GM12878 (cell line): Measurements from ENCODE around the gene ATP6V1G2. TPM values are rescaled to one million over a fixed set of nuclear protein-coding genes. Genes with fewer than 3 reads are reported as not detected.

Experiments used
- BACH1 ChIP-seq: fragments of 450-650 bp; IDR thresholded peaks from 2 replicates; pipeline ENCODE4 v1.6.1; 2017; ENCODE audit warnings: mild to moderate bottlenecking, borderline replicate concordance
- BCLAF1 ChIP-seq: fragments of 450-650 bp; IDR thresholded peaks from 2 replicates; pipeline ENCODE4 v1.6.1; 2017; ENCODE audit warnings: antibody characterized with exemption, mild to moderate bottlenecking, moderate library complexity
- BMI1 ChIP-seq: fragments of 450-650 bp; IDR thresholded peaks from 2 replicates; pipeline ENCODE4 v1.6.1; 2016; ENCODE audit warnings: mild to moderate bottlenecking, moderate library complexity, borderline replicate concordance
- BRCA1 ChIP-seq: IDR thresholded peaks from 2 replicates; pipeline ENCODE4 v1.6.1; 2011; ENCODE audit warnings: low read depth, low read length, improper control_type of control experiment
- EGR1 ChIP-seq, 2 experiments: IDR thresholded peaks; 1 replicate in 1 of 2; 2 replicates in 1 of 2; pipeline ENCODE4 v1.6.1; 2011 to 2012; ENCODE audit warnings: low read depth in 2 of 2, low read length in 2 of 2, borderline replicate concordance in 1 of 2, mild to moderate bottlenecking in 1 of 2, moderate library complexity in 1 of 2
- ETV6 ChIP-seq, 2 experiments: fragments of 450-650 bp in 1 of 2; IDR thresholded peaks in 1 of 2; conservative IDR thresholded peaks in 1 of 2; 2 replicates each; pipeline ENCODE4 v1.6.1; 2014; ENCODE audit warnings: antibody characterized with exemption in 1 of 2, borderline replicate concordance in 1 of 2, low read depth in 1 of 2, mild to moderate bottlenecking in 1 of 2, moderate library complexity in 1 of 2
- HCFC1 ChIP-seq: fragments of 150-350 bp; IDR thresholded peaks from 2 replicates; pipeline ENCODE4 v1.6.1; 2014; ENCODE audit warnings: low read length
- HDAC2 ChIP-seq: fragments of 200-600 bp; sonication (generic); IDR thresholded peaks from 2 replicates; pipeline ENCODE4 v1.6.1; 2017
- NFYB ChIP-seq: IDR thresholded peaks from 2 replicates; pipeline ENCODE4 v1.6.1; 2011; ENCODE audit warnings: low read depth, mild to moderate bottlenecking, low read length, improper control_type of control experiment, moderate library complexity; ENCODE audit not compliant: insufficient read depth
- NKRF ChIP-seq: fragments of 450-650 bp; conservative IDR thresholded peaks from 2 replicates; pipeline ENCODE4 v1.6.1; 2017; ENCODE audit warnings: mild to moderate bottlenecking, moderate library complexity
- NR2C1 ChIP-seq: fragments of 450-650 bp; IDR thresholded peaks from 2 replicates; pipeline ENCODE4 v1.6.1; 2017; ENCODE audit warnings: antibody characterized with exemption, mild to moderate bottlenecking, moderate library complexity
- POLR2A ChIP-seq: IDR thresholded peaks from 2 replicates; pipeline ENCODE4 v1.6.1; 2011; ENCODE audit warnings: low read depth, mild to moderate bottlenecking, low read length
- SMARCA5 ChIP-seq: fragments of 450-650 bp; IDR thresholded peaks from 2 replicates; pipeline ENCODE4 v1.6.1; 2017; ENCODE audit warnings: mild to moderate bottlenecking
- SPI1 ChIP-seq: IDR thresholded peaks from 2 replicates; pipeline ENCODE4 v1.6.1; 2011; ENCODE audit warnings: low read depth, mild to moderate bottlenecking, low read length, moderate library complexity, borderline replicate concordance; ENCODE audit not compliant: insufficient read depth
- SUPT20H ChIP-seq: IDR thresholded peaks from 2 replicates; pipeline ENCODE4 v1.6.1; 2011; ENCODE audit warnings: low read depth, mild to moderate bottlenecking, low read length, moderate library complexity, borderline replicate concordance; ENCODE audit not compliant: control insufficient read depth
- TARDBP ChIP-seq: IDR thresholded peaks from 2 replicates; pipeline ENCODE4 v1.6.1; 2016; ENCODE audit warnings: borderline replicate concordance
- USF2 ChIP-seq: IDR thresholded peaks from 2 replicates; pipeline ENCODE4 v1.6.1; 2011; ENCODE audit warnings: low read depth, low read length, improper control_type of control experiment, borderline replicate concordance
- ZNF207 ChIP-seq: fragments of 450-650 bp; IDR thresholded peaks from 2 replicates; pipeline ENCODE4 v1.6.1; 2014; ENCODE audit warnings: antibody characterized with exemption, mild to moderate bottlenecking, borderline replicate concordance
- ZNF384 ChIP-seq: IDR thresholded peaks from 2 replicates; pipeline ENCODE4 v1.6.1; 2012; ENCODE audit warnings: low read depth, mild to moderate bottlenecking, low read length, improper control_type of control experiment, borderline replicate concordance
- polyA plus RNA-seq, 11 experiments: library from polyadenylated mRNA; depleted of rRNA in 4 of 11; unstranded in 6 of 11; stranded (reverse) in 5 of 11; fragments of >200 nt; fragmentation: Nextera tagmentation in 4 of 11; fragmentation: Illumina TruSeq in 1 of 11; extraction: Ambion mirVana in 4 of 11; extraction: Trizol in 1 of 11; gene quantifications; 1 replicate in 1 of 11; 2 replicates in 10 of 11; pipeline versions ENCODE4 v1.2.1 to v1.2.3, GENCODE V29; 2011 to 2016; ENCODE audit warnings: inconsistent platforms in 2 of 11, missing spikeins in 2 of 11, low read depth in 1 of 11
- total RNA-seq, 4 experiments: library from RNA; depleted of rRNA in 3 of 4; stranded (reverse); fragments of >200 nt in 3 of 4; fragmentation: Illumina TruSeq in 1 of 4; extraction: Trizol in 1 of 4; gene quantifications; 2 replicates each; pipeline versions ENCODE4 v1.2.1 to v1.2.3, GENCODE V29; 2013 to 2021
- TF ChIP-seq, protein P1 (sequence below): fragments of 450-650 bp; formaldehyde crosslinking; IDR thresholded peaks from 2 replicates; pipeline ENCODE4 v1.4.0; 2020; ENCODE audit warnings: mild to moderate bottlenecking, moderate library complexity

The ATP6V1G2 gene
- total and polyA plus RNA-seq, 10 of the 15 experiments (the other 5 are each of a cell fraction or from before 2014, with no cell fraction given), result 0.45 to 8.9 (median 2.8) TPM

- peak; percentile 61; the same call in 1 of the 2 replicates for TF ChIP-seq NKRF
- no peak for TF ChIP-seq HDAC2
- TF ChIP-seq ETV6 (conservative IDR thresholded peaks at IDR 0.05 in 1 of 2, IDR thresholded peaks at IDR 0.05 in 1 of 2; ENCODE audit: borderline replicate concordance in 1 of 2, low read depth in 1 of 2), result peak in 1 of 2 experiments; percentile 90; a peak in 2 of 4 replicates
- TF ChIP-seq TARDBP, result no peak
- TF ChIP-seq NR2C1, result no peak
- TF ChIP-seq ZNF207, result no peak
- 0 out of 2 replicates have a peak, but pooled peaks have one; percentile 24 for TF ChIP-seq NFYB
- TF ChIP-seq, protein P1, sequence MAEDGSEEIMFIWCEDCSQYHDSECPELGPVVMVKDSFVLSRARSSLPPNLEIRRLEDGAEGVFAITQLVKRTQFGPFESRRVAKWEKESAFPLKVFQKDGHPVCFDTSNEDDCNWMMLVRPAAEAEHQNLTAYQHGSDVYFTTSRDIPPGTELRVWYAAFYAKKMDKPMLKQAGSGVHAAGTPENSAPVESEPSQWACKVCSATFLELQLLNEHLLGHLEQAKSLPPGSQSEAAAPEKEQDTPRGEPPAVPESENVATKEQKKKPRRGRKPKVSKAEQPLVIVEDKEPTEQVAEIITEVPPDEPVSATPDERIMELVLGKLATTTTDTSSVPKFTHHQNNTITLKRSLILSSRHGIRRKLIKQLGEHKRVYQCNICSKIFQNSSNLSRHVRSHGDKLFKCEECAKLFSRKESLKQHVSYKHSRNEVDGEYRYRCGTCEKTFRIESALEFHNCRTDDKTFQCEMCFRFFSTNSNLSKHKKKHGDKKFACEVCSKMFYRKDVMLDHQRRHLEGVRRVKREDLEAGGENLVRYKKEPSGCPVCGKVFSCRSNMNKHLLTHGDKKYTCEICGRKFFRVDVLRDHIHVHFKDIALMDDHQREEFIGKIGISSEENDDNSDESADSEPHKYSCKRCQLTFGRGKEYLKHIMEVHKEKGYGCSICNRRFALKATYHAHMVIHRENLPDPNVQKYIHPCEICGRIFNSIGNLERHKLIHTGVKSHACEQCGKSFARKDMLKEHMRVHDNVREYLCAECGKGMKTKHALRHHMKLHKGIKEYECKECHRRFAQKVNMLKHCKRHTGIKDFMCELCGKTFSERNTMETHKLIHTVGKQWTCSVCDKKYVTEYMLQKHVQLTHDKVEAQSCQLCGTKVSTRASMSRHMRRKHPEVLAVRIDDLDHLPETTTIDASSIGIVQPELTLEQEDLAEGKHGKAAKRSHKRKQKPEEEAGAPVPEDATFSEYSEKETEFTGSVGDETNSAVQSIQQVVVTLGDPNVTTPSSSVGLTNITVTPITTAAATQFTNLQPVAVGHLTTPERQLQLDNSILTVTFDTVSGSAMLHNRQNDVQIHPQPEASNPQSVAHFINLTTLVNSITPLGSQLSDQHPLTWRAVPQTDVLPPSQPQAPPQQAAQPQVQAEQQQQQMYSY, result no peak
- TF ChIP-seq BRCA1, result no peak
- TF ChIP-seq HCFC1, result no peak; the same call in 1 of the 2 replicates
- TF ChIP-seq USF2, result no peak
- TF ChIP-seq POLR2A, result peak; percentile 99
- peak; percentile 52; the same call in 1 of the 2 replicates for TF ChIP-seq SPI1
- no peak for TF ChIP-seq SUPT20H
- TF ChIP-seq EGR1 (IDR thresholded peaks at IDR 0.05; ENCODE audit: borderline replicate concordance in 1 of 2, low read depth in 2 of 2, low read length in 2 of 2), result peak in 1 of 2 experiments; percentile 91; a peak in 2 of 3 replicates
- no peak for TF ChIP-seq BCLAF1
- 0 out of 2 replicates have a peak, but pooled peaks have one; percentile 1 for TF ChIP-seq SMARCA5
- no peak for TF ChIP-seq ZNF384
- no peak for TF ChIP-seq BMI1
- no peak; the same call in 1 of the 2 replicates for TF ChIP-seq BACH1
Measured at GRCh38 chr6:31575335-31575901, 29.0 kb upstream of the ATP6V1G2 start, which contains the start of gene TNF (continued).
